Astrocyte (in vitro differentiated cells and primary cell): ENCODE measurements around the gene GALNT6.

Experiments
- EZH2 ChIP-seq: IDR thresholded peaks from 2 replicates; pipeline ENCODE4 v1.6.1; 2012; ENCODE audit warnings: mild to moderate bottlenecking, low read length, inconsistent platforms; ENCODE audit not compliant: insufficient read depth
- TF ChIP-seq, protein P1 (sequence below): IDR thresholded peaks from 2 replicates; pipeline ENCODE4 v1.5.1; 2011; ENCODE audit warnings: low read depth, mild to moderate bottlenecking, inconsistent platforms, low read length, moderate library complexity; ENCODE audit not compliant: insufficient read depth

DNA sequence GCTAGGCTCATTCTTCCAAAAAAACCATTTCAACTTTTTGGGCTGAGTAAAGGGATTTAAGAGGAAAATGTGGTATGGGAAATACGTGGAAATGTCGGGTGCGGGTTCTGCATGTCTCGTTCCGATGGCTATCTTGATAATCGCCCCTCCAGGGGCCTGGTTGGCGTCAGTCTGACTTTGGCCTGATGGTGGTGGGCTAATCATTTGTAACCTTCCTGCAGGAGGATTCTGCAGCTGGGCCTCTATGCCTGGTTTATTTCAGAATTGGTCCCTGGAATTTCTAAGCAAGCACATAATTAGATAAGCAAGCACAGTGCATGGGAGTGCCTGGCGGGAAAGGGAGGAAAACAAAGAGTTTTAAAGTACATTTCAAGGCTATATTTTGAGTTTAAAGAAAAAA, 18.6 kb upstream of the GALNT6 start:
- TF ChIP-seq, protein P1, sequence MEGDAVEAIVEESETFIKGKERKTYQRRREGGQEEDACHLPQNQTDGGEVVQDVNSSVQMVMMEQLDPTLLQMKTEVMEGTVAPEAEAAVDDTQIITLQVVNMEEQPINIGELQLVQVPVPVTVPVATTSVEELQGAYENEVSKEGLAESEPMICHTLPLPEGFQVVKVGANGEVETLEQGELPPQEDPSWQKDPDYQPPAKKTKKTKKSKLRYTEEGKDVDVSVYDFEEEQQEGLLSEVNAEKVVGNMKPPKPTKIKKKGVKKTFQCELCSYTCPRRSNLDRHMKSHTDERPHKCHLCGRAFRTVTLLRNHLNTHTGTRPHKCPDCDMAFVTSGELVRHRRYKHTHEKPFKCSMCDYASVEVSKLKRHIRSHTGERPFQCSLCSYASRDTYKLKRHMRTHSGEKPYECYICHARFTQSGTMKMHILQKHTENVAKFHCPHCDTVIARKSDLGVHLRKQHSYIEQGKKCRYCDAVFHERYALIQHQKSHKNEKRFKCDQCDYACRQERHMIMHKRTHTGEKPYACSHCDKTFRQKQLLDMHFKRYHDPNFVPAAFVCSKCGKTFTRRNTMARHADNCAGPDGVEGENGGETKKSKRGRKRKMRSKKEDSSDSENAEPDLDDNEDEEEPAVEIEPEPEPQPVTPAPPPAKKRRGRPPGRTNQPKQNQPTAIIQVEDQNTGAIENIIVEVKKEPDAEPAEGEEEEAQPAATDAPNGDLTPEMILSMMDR = no peak
- no peak for TF ChIP-seq EZH2
